Transverse colon (tissue), 3 donors: ENCODE measurements around the gene CRAT.

Source experiments
- POLR2A ChIP-seq: fragments of 450-650 bp; IDR thresholded peaks from one replicate; pipeline ENCODE4 v1.6.1; 2016; ENCODE audit warnings: antibody characterized with exemption, mild to moderate bottlenecking, moderate library complexity
- TF ChIP-seq, protein P1 (sequence below), 5 experiments: fragments of 200-600 bp in 3 of 5; fragments of 450-650 bp in 2 of 5; sonication (generic) in 3 of 5; IDR thresholded peaks; 1 replicate in 2 of 5; 2 replicates in 3 of 5; pipeline ENCODE4 v1.5.1; 2016 to 2017; ENCODE audit warnings: antibody characterized with exemption in 5 of 5, inconsistent platforms in 3 of 5, mild to moderate bottlenecking in 2 of 5, moderate library complexity in 1 of 5

DNA sequence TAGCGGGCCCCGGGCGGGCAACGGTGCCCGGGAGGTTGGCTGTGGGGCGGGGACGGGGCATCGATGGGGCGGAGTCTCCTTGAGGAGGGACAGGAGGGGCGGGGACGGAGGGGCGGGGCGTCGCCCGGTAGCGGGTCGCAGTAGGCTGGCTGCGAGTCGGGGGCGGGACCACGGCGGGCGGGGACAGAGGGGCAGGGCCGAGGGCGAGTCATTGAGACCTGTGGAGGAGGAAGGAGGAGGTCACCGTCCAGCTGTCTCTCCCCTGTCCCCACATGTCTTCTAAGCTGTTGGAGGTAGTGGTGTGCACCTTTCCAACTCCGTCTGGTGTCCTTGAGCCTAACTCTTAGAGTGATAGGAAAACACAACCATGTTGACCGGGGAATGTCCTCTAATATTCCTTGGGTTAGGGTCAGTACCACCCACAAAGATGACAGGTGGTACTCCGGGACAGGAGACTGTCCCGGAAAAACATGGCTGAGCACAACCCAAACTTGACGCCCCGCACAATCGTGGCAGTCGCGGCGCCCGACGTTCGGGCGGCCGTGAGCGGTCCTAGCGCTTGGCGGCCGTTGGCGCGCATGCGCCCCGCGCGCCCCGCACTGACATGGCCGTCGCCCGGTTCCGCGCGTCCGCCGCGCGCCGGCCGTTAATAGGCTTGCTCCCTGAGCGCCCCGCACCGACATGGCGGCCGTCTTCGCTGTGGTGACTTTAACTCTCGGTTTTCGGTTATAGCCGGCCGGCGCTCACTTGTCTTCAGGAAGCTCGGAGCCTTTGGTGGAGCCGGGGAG is at the start of gene CRAT, which contains the start of gene PTPA:
- TF ChIP-seq, protein P1, sequence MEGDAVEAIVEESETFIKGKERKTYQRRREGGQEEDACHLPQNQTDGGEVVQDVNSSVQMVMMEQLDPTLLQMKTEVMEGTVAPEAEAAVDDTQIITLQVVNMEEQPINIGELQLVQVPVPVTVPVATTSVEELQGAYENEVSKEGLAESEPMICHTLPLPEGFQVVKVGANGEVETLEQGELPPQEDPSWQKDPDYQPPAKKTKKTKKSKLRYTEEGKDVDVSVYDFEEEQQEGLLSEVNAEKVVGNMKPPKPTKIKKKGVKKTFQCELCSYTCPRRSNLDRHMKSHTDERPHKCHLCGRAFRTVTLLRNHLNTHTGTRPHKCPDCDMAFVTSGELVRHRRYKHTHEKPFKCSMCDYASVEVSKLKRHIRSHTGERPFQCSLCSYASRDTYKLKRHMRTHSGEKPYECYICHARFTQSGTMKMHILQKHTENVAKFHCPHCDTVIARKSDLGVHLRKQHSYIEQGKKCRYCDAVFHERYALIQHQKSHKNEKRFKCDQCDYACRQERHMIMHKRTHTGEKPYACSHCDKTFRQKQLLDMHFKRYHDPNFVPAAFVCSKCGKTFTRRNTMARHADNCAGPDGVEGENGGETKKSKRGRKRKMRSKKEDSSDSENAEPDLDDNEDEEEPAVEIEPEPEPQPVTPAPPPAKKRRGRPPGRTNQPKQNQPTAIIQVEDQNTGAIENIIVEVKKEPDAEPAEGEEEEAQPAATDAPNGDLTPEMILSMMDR (IDR thresholded peaks at IDR 0.05), result no peak
- TF ChIP-seq POLR2A, result peak; percentile 97
